ENCODE results near the gene POP7.
"Not testable (repeated sequence)": the region's sequence is repeated elsewhere in the genome, so short reads cannot be mapped to it uniquely, and the experiment has no call there.

POP7 gene

DNA sequence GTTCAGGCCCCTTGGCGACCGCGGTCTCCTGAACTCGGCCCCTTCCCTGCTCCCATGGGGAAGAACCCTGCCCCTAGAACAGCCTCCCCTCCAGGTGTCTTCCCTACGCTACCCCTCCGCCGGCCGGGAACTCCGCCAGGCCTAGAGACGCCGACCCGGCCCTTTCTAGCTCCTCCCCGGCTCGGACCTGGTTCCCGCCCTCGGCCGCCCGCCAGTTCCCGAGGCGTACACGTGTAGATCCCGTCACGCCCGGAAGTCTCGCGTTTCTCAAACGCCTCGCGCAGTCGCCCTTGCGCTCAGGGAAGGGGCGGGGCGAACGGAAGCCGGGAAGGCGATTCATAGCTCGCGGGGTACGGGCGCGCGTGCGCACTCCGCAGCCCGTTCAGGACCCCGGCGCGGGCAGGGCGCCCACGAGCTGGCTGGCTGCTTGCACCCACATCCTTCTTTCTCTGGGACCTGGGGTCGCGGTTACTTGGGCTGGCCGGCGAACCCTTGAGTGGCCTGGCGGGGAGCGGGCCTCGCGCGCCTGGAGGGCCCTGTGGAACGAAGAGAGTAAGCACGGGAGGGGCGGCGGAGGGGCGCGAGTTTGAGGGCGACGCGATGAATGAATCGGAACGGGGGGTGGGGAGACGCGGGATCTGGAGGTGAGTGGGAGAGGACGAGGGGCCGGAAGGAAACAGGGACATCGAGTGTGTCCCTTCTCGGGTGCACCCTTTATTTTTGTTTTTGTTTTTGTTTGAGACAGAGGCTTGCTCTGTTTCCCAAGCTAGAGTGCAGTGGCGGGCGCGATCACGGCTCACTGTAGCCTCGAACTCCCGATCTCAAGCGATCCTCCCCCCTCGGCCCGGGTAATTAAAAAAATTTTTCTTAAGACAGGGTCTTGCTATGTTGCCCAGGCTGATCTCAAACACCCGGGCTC, at the start of gene POP7:
TSS of gene POP7 (plus strand) at position 369 of the 919 bp plus-strand sequence. CDS start 710 bp downstream, outside the sequence.
- DNase-seq = peak; percentile 99

DNA sequence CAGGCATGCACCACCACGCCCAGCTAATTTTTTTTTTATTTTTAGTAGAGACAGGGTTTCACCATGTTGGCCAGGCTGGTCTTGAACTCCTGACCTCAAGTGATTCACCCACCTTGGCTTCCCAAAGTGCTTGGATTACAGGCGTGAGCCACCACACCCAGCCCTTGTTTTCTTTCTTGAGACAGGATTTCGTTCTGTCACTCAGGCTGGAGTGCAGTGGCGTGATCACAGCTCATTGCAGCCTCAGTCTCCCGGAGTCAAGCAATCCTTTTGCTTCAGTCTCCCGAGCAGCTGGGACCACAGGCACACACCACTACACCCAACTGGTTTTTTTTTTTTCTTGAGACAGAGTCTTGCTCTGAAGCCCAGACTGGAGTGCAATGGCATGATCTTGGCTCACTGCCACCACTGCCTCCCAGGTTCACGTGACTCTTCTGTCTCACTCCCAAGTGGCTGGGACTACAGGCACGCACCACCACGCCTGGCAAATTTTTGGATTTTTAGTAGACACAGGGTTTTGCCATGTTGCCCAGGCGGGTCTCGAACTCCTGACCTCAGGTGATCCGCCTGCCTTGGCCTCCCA, 43.6 kb upstream of the POP7 start:
- DNase-seq = not testable (repeated sequence)

DNA sequence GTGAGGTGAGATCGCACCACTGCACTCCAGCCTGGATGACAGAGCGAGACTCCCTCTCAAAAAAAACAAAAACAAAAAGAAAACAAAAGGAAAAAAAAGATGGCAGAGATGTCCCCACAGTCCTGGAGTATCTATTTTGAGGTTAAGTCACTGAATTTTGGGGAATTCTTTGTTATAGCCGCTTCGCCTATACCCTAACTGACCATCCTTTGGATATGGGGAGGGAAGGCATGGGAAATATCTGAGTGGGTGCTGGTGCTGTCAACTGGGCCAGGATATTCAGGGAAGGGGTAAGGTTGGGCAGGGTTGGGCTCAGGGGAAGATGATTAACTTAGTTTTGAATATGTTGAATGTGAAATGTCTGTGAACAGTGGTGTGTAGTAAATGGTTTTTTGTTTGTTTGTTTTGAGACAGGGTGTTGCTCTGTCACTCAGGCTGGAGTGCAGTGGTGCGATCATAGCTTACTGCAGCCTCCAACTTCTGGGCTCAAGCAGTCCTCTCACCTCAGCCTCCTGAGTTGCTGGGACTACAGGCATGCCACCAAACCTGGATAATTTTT, 40.7 kb upstream of the POP7 start:
- DNase-seq = no peak

GRCh38 chr7:100667331-100668068, 38.4 kb upstream of the POP7 start:
- no peak for DNase-seq

DNA sequence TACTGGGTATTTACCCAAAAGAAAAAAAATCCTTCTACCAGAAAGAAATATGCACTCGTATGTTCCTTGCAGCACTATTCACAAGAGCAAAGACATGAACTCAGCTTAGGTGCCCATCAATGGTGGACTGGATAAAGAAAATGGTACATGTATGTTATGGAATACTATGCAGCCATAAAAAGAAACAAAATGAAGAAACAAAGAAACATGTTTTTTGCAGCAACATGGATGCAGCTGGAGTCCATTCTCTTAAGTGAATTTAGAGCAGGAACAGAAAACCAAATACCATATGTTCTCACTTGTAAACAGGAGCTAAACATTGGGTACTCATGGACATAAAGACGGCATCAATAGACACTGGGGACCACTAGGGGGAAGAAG, 37.9 kb upstream of the POP7 start:
- DNase-seq = no peak

GRCh38 chr7:100669106-100669505, 36.8 kb upstream of the POP7 start:
- DNase-seq = not testable (repeated sequence)

- no peak for DNase-seq
These were observed 35.8 kb upstream of the POP7 start for GRCh38 chr7:100670074-100670473.

DNA sequence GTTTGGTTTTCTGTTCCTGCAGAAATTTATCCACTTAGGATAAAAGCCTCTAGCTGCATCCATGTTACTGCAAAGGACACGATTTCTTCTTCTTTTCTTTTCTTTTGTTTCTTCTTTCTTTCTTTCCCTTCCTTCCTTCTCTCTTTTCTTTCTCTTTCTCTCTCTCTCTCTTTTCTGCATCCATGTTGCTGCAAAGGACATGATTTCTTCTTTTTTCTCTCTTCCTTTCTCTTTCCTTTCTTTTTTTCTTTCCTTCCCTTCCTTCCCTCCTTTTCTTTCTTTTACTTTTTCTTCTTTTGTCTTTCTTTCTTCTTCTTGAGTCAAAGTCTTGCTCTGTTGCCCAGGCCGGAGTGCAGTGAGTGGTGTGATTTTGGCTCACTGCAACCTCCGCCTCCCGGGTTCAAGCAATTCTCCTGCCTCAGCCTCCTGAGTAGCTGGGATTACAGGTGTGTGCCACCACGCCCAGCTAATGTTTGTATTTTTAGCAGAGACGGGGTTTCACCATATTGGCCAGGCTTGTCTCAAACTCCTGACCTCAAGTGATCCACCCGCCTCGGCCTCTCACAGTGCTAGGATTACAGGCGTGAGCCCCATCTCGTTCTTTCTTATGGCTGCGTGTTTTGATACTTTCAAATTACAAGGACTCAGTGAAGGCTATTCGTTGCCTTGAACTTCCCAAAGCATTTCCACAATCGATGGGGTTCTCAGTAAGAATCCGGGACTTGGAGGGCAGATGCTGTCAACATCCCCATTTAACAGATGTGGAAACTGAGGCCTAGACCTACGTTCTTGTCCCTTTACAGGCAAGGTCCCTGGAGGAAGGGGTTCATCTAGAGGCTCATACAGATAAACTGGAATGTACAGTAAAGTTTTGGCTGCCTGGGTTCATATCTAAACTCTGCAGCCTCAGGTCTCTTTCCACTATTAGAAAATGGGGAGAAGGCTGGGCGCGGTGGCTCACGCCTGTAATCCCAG, 34.3 kb upstream of the POP7 start:
- DNase-seq = no peak

- DNase-seq = peak; percentile 100
These were observed 32.5 kb upstream of the POP7 start, which contains the start of gene GNB2 for GRCh38 chr7:100673302-100673941. GNB2 (plus strand) TSS chr7:100673740; CDS start chr7:100676266, 2,526 bp downstream.

GRCh38 chr7:100673942-100674410, 31.9 kb upstream of the POP7 start:
- DNase-seq = peak; percentile 45 to 52

DNA sequence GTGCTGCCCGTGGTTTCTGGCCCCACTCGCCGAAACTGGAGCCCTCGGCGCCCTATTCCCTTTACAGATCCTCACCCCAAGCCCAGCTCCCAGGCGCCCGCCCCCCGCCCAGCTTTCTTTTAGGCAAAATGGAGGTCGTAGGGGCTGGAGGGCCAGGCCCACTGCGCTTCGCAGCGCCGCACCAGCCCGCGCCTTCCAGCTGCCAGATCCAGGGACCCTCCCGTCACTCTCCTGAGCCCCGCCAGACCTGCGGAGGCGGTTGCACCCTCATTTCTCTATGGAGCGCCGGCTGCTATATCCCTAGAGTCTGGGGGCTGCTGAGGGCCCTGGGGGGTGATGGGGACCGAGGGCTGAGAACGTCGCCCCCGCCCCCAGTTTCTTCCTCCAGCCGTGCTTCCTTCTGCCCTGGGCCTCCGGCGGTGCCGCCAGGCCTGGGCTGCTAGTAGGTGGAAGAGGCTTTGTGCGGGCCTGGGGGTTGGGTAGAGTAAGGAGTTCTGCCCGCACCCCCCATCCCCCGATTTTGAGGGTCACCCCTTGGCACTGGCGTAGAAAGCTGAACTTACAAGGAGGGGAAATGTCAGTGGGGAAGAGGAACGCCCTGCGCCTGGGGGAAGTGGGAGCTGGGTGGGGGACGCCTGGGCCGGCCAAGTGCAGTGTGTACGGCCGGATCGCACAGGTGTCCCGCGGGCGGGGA, 31.4 kb upstream of the POP7 start:
- DNase-seq = no peak

DNA sequence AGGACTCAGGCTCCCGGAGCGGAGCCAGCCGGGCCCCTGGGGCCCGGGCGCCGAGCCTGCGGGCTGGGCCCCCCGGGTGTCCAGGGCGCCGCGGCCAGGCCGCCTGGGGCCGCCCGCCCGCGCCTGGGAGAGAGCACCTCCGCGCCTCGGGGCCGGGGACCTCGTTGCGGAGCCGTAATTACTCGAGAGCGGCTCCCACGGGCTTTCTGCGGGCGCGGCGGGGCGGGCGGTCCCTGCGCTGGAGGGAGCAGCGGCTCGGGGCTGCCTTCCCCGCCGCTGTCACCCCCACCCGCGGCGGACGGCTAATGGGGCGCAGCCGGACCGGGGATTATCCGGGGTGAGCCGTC, 30.8 kb upstream of the POP7 start:
- DNase-seq = no peak

DNA sequence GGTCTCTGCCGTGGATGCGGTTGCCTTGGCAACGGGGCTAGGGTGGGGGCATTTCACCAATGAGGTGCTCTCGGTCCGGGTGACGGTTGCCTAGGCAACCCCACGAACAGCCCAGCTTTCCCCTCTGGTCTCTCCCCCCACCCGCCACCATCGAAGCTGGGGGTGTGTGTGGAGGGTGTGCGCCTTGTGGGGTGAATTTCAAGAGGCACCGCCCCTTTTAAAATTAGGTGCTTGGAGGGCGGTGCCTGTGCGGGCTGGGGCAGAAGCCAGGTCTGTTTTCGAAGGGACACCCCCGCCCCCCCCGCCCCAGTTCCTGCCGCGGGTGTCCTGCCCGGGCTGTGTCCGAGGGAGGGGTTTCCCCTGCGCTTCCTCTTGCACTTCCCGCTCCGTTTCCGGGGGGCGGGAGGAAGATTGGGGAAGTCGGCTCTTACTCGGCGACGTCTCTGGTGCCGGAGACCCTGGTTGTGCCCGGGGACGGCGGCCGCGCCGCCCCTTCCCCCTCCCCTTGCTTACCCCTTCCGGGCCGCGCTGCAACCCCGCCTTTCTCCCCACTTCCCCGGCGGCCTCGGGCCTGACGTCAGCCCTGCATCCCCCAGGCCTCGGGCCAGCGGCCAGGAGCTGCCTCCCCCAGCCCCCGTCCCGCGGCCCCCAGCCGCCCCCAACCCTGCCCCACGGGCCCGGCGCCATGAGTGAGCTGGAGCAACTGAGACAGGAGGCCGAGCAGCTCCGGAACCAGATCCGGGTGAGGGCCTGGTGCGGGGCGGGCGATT, 30.2 kb upstream of the POP7 start:
- DNase-seq = peak; percentile 80 to 84

- DNase-seq = no peak
These were observed 29.2 kb upstream of the POP7 start for GRCh38 chr7:100676501-100677306.

DNA sequence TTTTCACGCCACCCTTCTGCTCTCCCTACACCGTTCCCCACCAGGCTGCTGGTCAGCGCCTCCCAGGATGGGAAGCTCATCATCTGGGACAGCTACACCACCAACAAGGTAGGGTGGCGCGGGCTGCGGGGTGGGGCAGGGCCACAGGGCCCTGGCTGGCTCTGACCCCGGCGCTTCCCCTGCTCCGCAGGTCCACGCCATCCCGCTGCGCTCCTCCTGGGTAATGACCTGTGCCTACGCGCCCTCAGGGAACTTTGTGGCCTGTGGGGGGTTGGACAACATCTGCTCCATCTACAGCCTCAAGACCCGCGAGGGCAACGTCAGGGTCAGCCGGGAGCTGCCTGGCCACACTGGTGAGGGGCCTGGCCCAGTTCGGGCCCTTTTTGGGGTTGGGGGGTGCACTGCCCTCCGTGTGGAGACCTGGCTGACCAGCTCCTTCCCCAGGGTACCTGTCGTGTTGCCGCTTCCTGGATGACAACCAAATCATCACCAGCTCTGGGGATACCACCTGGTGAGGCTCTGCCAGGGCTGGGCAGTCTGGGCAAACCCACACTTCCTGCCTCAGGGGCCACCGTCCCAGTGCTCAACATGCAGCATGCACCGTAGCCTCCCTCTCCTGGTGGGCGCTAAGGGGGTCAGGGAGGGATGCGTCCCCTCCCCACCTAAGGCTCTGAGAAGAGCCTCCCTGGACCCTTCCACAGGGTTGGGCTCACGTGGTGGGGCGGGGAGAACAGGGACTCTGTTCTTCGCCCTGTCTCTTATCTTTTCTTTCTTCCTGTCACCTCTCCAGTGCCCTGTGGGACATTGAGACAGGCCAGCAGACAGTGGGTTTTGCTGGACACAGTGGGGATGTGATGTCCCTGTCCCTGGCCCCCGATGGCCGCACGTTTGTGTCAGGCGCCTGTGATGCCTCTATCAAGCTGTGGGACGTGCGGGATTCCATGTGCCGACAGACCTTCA, 28.3 kb upstream of the POP7 start:
- no peak for DNase-seq

- no peak for DNase-seq
These were observed 27.5 kb upstream of the POP7 start for GRCh38 chr7:100678291-100678984.

Measured in activated CD4-positive, alpha-beta T cell treated with anti-CD3 and anti-CD28 coated beads, Interleukin-2, amount 50 U/mL, for 48 hours (primary cell).